OCI-LY1 (cell line): ENCODE data around the gene ABCC3.

Experiments
- CTCF ChIP-seq: fragments of 200-600 bp; sonication (generic), shearing (Covaris generic); IDR thresholded peaks from 2 replicates; pipeline ENCODE4 v1.5.1; 2017; ENCODE audit warnings: mild to moderate bottlenecking, antibody characterized with exemption, low read length, moderate library complexity, mixed read lengths
- EZH2 ChIP-seq: fragments of 200-600 bp; sonication (generic), shearing (Covaris generic); IDR thresholded peaks from 2 replicates; pipeline ENCODE4 v1.8.0; 2017; ENCODE audit warnings: borderline replicate concordance, mixed run types, mild to moderate bottlenecking, antibody characterized with exemption, low read length, moderate library complexity, mixed read lengths

- TF ChIP-seq CTCF (no peak), EZH2 (no peak)
These were observed 6.7 kb downstream of the ABCC3 start for GRCh38 chr17:50641357-50641756.
